Measurements from ENCODE around the gene SND1. TPM values are rescaled to one million over a fixed set of nuclear protein-coding genes. Genes with fewer than 3 reads are reported as not detected.

SND1 gene
- total and polyA plus RNA-seq, 2 donors (not counting 1 experiment from before 2014, with no cell fraction given): 44.4 to 165 TPM

- Histone ChIP-seq H3K4me3 (ENCODE audit: control extremely low read depth in 1 of 5, extremely low read depth in 1 of 5, insufficient read depth in 1 of 5, low read depth in 2 of 5, low read length in 4 of 5) (no peak overlapping the region), H3K79me2 (ENCODE audit: control insufficient read depth, insufficient read depth, low read length) (peaks cover 32% of the 10 kb centered on the region), H3K36me3 (replicated peaks in 1 of 2; ENCODE audit: control extremely low read depth in 1 of 2, control insufficient read depth in 1 of 2, extremely low read depth in 1 of 2, insufficient read depth in 2 of 2, low read length in 1 of 2) (peaks cover 3 to 10% of the 10 kb centered on the region in 2 experiments), H3K4me2 (replicated peaks; ENCODE audit: low read depth, low read length, poor library complexity, severe bottlenecking) (no peak overlapping the region), H3K9me3 (ENCODE audit: control extremely low read depth in 1 of 3, control insufficient read depth in 2 of 3, insufficient read depth in 1 of 3, low read length in 2 of 3) (no peaks in the 10 kb centered on the region), H4K20me1 (ENCODE audit: control insufficient read depth, insufficient read depth, low read length, poor library complexity, severe bottlenecking) (no peaks in the 10 kb centered on the region), H3K9ac (ENCODE audit: low read length) (no peak overlapping the region), H3K27ac (ENCODE audit: low read length in 2 of 2) (no peak overlapping the region), H2AFZ (ENCODE audit: insufficient read depth, low read depth, low read length, poor library complexity, severe bottlenecking) (no peak overlapping the region), H3K27me3 (replicated peaks in 1 of 4; ENCODE audit: control extremely low read depth in 1 of 4, control insufficient read depth in 3 of 4, insufficient read depth in 4 of 4, low read length in 3 of 4) (no peaks in the 10 kb centered on the region), H3K4me1 (ENCODE audit: control insufficient read depth in 2 of 2, insufficient read depth in 2 of 2, low read length in 2 of 2) (no peaks in the 10 kb centered on the region)
- TF ChIP-seq EZH2 (IDR thresholded peaks at IDR 0.05; ENCODE audit: borderline replicate concordance, insufficient read depth, low read depth, low read length, poor library complexity, severe bottlenecking) (no peak), CTCF (IDR thresholded peaks at IDR 0.05) (no peak)
- H3K27me3 Mint-ChIP-seq: no peaks in the 10 kb centered on the region
- H3K9me3 Mint-ChIP-seq (ENCODE audit: insufficient read depth): no peaks in the 10 kb centered on the region
- no peak overlapping the region for H3K4me3 Mint-ChIP-seq
- ChIA-PET POLR2A (no interaction called here), CTCF (no interaction called here)
- H3K4me1 Mint-ChIP-seq: peaks cover 11% of the 10 kb centered on the region
- intact Hi-C loops (cut with micrococcal nuclease): no loop called here
- H3K27ac Mint-ChIP-seq: no peak overlapping the region
- no CpG with 5 or more reads among the region's 2 CpGs for WGBS (ENCODE audit: insufficient coverage)
- DNase-seq: no peak
- ATAC-seq (ENCODE audit: low read depth): no peak
Measured at GRCh38 chr7:127810113-127810512, 158.1 kb downstream of the SND1 start.

- Mint-ChIP-seq H3K27me3 (no peaks in the 10 kb centered on the region), H3K27ac (no peak overlapping the region), H3K4me3 (no peak overlapping the region), H3K9me3 (ENCODE audit: insufficient read depth) (no peaks in the 10 kb centered on the region), H3K4me1 (peaks cover 15% of the 10 kb centered on the region)
- H3K4me1 ChIP-seq (ENCODE audit: control insufficient read depth in 2 of 2, insufficient read depth in 2 of 2, low read length in 2 of 2): no peaks in the 10 kb centered on the region
- intact Hi-C loops (cut with micrococcal nuclease): no loop called here
- H3K79me2 ChIP-seq (ENCODE audit: control insufficient read depth, insufficient read depth, low read length): peaks cover 38% of the 10 kb centered on the region
- H3K27me3 ChIP-seq (replicated peaks in 1 of 4; ENCODE audit: control extremely low read depth in 1 of 4, control insufficient read depth in 3 of 4, insufficient read depth in 4 of 4, low read length in 3 of 4): no peaks in the 10 kb centered on the region
- H3K27ac ChIP-seq (ENCODE audit: low read length in 2 of 2): no peak overlapping the region
- no peak overlapping the region for H3K9ac ChIP-seq (ENCODE audit: low read length)
- no peak overlapping the region for H3K4me3 ChIP-seq (ENCODE audit: control extremely low read depth in 1 of 5, extremely low read depth in 1 of 5, insufficient read depth in 1 of 5, low read depth in 2 of 5, low read length in 4 of 5)
- H3K9me3 ChIP-seq (ENCODE audit: control extremely low read depth in 1 of 3, control insufficient read depth in 2 of 3, insufficient read depth in 1 of 3, low read length in 2 of 3): no peaks in the 10 kb centered on the region
- H3K4me2 ChIP-seq (replicated peaks; ENCODE audit: low read depth, low read length, poor library complexity, severe bottlenecking): no peak overlapping the region
- H3K36me3 ChIP-seq (replicated peaks in 1 of 2; ENCODE audit: control extremely low read depth in 1 of 2, control insufficient read depth in 1 of 2, extremely low read depth in 1 of 2, insufficient read depth in 2 of 2, low read length in 1 of 2): peaks cover 3 to 10% of the 10 kb centered on the region in 2 experiments
- POLR2A ChIA-PET: no interaction called here
- no peak for TF ChIP-seq CTCF (IDR thresholded peaks at IDR 0.05)
- no peak for TF ChIP-seq EZH2 (IDR thresholded peaks at IDR 0.05; ENCODE audit: borderline replicate concordance, insufficient read depth, low read depth, low read length, poor library complexity, severe bottlenecking)
- no peak overlapping the region for H2AFZ ChIP-seq (ENCODE audit: insufficient read depth, low read depth, low read length, poor library complexity, severe bottlenecking)
- CTCF ChIA-PET: interaction anchor here (0.9 kb wide), 1 partner anchor 588 kb away, joined by 3 read pairs; no protein-coding TSS in a partner anchor
- ATAC-seq (ENCODE audit: low read depth): no peak
- no peaks in the 10 kb centered on the region for H4K20me1 ChIP-seq (ENCODE audit: control insufficient read depth, insufficient read depth, low read length, poor library complexity, severe bottlenecking)
- no peak for DNase-seq
- 96% methylated on average over 3 of the region's 5 CpGs for WGBS (ENCODE audit: insufficient coverage)
Measured at GRCh38 chr7:127810696-127811660, 159.0 kb downstream of the SND1 start.

Data from B cell (primary cell).